NCI-H2081 treated with DMSO at 0.1 percent for 48 hours (cell line): ENCODE results near the gene CEP83.
"Not testable (repeated sequence)": the region's sequence is repeated elsewhere in the genome, so short reads cannot be mapped to it uniquely, and the experiment has no call there.

Experiments
- DNase-seq: peaks from one replicate; lab custom pipeline; 2025; lab: John Stamatoyannopoulos, UW

The CEP83 gene

DNA sequence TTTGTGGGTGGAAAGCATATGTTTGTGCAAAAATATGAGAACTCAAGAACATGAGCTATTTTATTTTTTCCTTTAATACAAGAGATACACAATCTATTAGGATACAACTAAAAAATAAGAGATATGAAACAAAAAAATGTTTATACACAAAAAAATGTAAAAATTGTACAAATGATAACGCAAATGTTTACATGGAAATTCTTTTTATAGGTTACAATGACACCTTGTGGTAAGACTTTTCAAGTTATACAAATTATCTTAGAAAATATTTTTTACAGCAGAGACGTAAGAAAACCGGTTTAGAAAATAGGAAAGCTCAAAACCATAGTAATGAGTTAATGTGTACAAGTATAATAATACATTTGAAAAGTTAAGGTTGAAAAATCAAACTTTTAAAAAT, 25.5 kb downstream of the CEP83 start:
- no peak for DNase-seq

DNA sequence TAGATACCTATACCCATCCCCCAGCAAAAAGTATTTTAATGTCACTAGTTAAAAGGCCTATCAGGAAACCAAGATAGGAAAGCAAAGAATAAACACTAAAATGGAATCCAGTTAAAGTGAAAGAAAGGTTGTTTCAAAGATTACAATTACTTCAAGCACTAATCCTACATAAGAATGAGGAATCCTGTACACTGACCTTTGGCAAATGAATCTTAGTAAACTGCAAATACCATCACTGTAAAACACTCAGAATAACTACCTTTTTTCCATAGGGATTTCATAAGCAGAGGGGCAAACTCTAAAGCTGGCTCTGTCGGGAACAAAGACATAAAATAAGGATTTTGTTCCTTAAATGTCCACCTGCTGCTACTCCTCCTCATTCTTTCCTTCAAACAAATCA, 25.9 kb downstream of the CEP83 start:
- no peak for DNase-seq

- no peak for DNase-seq
Observed at GRCh38 chr12:94430304-94430703, 29.4 kb downstream of the CEP83 start.

DNA sequence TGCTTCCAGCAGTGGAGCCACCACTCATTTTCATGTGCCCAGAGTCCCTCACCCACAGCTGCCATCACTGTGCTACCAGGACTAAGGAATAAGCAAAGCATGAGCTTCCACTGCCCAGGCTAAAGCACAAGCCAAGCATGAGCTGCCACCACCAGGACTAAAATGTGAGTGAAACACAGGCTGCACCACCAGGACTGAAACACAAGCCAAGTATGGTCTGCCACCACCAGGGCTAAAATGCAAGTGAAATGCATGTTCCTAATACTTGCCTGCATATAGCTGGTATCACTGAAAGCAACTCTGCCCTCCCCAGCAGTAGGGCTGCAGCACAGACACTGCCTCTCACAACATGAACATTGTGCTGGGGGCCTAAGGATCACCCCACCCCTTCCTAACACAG, 30.0 kb downstream of the CEP83 start:
- no peak for DNase-seq

DNA sequence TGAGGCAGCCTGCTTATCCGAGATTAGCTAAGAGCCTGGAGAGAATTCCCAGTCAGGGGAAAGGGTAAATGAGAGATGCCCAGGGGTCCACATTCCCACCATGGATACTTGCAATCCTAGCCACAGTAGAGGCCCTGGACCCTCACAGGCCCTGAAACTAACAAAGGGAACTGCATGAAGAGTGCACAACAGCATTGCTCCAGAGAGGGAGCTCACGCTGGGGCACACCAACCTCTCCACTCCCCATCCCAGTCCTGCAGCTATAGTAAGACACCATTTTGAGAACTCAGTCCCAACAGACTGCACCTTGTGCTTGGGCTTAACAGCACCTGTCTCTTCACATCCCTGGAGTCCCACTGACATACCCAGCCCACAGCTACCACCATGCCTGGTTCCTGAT, 30.5 kb downstream of the CEP83 start:
- no peak for DNase-seq

- no peak for DNase-seq
Observed at GRCh38 chr12:94427501-94428381, 31.9 kb downstream of the CEP83 start.

DNA sequence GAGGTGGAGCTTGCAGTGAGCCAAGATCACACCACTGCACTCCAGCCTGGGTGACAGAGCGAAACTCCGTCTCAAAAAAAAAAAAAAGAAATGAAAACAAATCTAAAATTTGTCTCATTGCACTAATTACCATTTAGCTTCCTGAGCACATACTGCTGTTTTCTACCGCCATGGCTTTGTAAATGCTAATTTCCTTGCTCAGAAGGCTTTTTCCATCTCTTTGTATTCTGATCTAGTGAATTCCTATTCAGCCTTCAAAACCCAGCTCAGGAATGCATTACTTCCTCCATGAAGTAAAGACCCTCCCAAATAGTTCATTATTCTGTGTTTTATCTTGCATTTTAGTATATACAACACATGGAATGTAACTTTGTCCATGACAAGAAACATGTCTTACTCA, 33.6 kb downstream of the CEP83 start:
- no peak for DNase-seq

DNA sequence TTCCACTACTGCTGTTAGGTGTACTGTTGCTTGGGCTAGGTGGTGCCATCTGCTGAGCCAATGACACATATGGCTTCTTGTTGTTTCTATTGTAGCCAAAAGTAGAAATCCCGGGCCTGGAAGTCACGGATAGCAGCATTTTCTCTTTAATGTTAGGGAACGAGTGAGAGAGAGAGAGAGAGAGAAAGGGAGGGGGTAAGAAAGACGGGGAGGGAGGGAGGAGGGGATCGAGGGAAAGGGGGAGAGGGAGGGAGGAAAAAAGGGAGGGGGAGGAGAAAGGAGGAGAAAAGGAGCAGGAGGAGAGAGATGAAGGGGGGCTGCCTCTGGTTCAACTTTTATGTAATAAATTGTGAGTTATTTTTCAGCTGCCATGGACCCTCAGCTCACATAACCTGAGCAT, 34.8 kb downstream of the CEP83 start:
- DNase-seq, result not testable (repeated sequence)

- no peak for DNase-seq
Observed at GRCh38 chr12:94421868-94422740, 37.6 kb downstream of the CEP83 start.

GRCh38 chr12:94418517-94418916, 41.1 kb downstream of the CEP83 start:
- DNase-seq, result no peak

DNA sequence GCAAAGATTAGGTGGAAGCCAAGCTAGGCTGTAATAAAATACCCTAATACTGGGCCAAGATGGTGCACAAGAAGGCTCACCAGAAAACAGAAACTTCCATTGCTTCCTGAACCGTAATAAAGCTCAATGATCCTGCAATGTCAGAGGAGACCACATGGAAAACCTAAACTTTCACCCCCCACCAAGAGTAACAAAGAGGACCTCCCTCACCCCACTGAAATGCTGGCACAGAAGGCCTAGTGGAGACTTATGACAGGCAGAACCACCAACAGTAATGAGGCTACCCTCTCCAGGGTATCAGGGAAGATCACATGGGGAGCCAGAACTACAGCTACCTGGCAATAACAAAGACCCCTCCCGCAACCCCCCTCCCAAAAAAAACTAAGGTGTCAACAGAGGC, 43.1 kb downstream of the CEP83 start:
- no peak for DNase-seq

GRCh38 chr12:94415066-94415465, 44.6 kb downstream of the CEP83 start:
- no peak for DNase-seq

DNA sequence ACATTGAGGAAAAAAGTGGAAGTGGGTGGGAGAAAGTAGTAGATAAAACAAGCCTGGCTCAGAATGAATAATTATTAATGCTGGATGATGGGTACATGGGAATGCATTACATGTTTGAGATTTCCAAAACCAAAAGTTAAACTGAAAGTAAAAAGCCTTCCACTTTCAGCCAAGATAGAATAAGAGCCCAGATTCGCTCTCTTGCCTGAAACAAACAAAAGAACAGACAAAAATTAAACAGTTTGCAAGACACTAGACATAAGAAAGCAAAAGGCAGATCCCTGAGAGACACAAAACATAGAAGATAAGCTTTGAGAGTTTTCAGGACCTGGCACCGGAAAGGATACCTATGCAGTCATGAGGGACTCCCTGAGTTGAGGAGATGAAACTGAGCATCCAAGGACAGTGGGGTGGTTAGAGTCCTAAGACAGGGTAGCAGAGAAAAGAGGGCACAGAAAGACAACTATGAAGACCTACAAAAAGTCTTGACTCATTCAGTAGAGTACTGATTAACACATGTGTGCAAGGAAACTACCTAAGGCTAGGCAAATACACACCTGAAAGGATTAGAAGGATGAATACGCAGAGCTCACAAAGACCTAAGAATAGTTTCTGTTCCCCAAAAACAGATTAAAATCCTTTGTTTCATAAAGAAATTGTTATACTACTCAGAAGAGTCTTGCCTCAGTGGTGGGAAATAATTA, 54.1 kb downstream of the CEP83 start:
- no peak for DNase-seq

- no peak for DNase-seq
Observed at GRCh38 chr12:94404854-94405253, 54.8 kb downstream of the CEP83 start.

DNA sequence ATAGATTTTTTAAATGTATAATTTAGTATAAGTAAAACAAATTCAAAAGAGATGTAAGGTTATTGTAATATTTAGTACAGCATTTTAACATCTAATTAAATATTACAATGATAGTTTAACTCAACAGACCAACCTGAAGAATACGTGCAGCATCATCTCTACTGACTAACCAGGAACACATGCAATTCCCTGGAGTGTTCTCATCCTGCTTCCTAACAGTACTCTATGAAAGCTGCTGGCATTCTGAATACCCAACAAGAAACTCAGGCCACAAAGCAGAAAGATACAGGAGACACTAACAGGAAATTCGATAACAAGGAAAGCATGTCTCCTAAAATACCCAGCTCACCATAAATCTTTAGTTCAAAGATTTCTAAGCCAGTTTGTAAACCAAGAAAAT, 58.3 kb downstream of the CEP83 start:
- no peak for DNase-seq

- not testable (repeated sequence) for DNase-seq
Observed at GRCh38 chr12:94398685-94399084, 61.0 kb downstream of the CEP83 start.

GRCh38 chr12:94397401-94397800, 62.3 kb downstream of the CEP83 start:
- no peak for DNase-seq

- not testable (repeated sequence) for DNase-seq
Observed at GRCh38 chr12:94396014-94396413, 63.7 kb downstream of the CEP83 start.

DNA sequence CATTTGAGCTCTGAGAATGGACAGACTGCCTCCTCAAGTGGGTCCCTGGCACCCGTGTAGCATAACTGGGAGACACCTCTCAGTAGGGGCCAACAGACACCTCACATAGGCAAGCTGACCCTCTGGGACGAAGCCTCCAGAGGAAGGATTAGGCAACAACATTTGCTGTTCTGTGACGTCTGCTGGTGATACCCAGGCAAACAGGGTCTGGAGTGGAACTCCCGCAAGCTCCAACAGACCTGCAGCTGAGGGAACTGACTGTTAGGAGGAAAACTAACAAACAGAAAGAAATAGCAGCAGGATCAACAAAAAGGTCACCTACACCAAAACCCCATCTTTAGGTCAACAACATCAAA, 69.6 kb downstream of the CEP83 start:
- no peak for DNase-seq

DNA sequence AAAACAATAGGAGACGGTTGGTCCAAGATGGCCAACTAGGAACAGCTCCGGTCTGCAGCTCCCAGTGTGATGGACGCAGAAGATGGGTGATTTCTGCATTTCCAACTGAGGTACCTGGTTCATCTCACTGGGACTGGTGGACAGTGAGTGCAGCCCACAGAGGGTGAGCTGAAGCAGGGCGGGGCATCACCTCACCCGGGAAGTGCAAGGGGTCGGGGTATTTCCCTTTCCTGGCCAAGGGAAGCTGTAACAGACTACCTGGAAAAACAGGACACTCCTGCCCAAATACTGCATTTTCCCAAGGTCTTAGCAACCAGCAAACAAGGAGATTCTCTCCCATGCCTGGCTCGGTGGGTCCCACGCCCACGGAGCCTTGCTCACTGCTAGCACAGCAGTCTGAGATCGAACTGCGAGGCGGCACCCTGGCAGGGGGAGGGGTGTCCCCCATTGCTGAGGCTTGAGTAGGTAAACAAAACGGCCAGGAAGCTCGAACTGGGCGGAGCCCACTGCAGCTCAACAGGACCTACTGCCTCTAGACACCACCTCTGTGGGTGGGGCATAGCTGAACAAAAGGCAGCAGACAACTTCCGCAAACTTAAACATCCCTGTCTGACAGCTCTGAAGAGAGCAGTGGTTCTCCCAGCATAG, 70.1 kb downstream of the CEP83 start:
- not testable (repeated sequence) for DNase-seq

GRCh38 chr12:94386422-94386821, 73.2 kb downstream of the CEP83 start:
- DNase-seq, result no peak

DNA sequence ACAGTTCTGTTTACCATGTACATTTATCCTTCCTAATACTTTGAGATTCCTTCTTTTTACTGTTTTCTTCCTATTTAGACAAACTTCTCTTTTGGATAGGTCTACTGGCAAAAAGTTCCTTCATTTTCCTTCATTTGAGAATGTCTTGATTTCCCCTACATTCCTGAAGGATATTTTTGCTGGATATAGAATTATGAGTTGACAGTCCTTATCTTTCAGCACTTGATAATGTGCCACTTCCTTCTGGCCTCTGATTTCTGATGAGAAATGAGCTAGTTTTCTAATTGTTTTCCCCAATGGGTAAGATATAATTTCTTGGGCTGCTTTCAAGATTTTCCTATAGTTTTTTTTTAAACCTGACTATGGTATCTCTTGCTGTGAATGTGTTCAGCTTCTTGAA, 75.6 kb downstream of the CEP83 start:
- no peak for DNase-seq
